SK-N-MC (cell line): Measurements from ENCODE around the gene VAMP8.
A peak's percentile ranks its signal among the peaks of the same experiment; 100 is the strongest.

Experiments
- DNase-seq: peaks from one replicate; pipeline ENCODE4 v3.0.0-alpha.2; 2011; ENCODE audit warnings: low read depth, low spot score
- H3K27ac ChIP-seq: fragments of 200-600 bp; sonication (generic); 2 replicates; pipeline ENCODE4 v1.5.1; 2016; ENCODE audit warnings: mixed run types
- H3K36me3 ChIP-seq: fragments of 200-600 bp; sonication (generic); 2 replicates; pipeline ENCODE4 v1.6.1; 2017; ENCODE audit warnings: antibody characterized with exemption, low read length, mixed read lengths; ENCODE audit not compliant: insufficient read depth
- H3K4me3 ChIP-seq: fragments of 200-600 bp; sonication (generic); 2 replicates; pipeline ENCODE4 v1.5.1; 2016
- H3K9ac ChIP-seq: fragments of 200-600 bp; sonication (generic); 2 replicates; pipeline ENCODE4 v1.8.0; 2017; ENCODE audit warnings: mixed run types, mixed read lengths; ENCODE audit not compliant: insufficient read length
- H3K9me3 ChIP-seq: fragments of 200-600 bp; sonication (generic); 2 replicates; pipeline ENCODE4 v1.6.1; 2017; ENCODE audit warnings: low read depth, mild to moderate bottlenecking, antibody characterized with exemption, low read length, moderate library complexity, mixed read lengths
- EZH2 ChIP-seq: fragments of 200-600 bp; sonication (generic); IDR thresholded peaks from one replicate; pipeline ENCODE4 v1.6.1; 2017; ENCODE audit warnings: antibody characterized with exemption
- FOXP2 ChIP-seq: optimal IDR thresholded peaks from 2 replicates; pipeline ENCODE3; 2011; ENCODE audit warnings: mild to moderate bottlenecking, moderate library complexity; ENCODE audit not compliant: insufficient read depth; ENCODE audit errors: extremely low read length, control extremely low read depth
- POLR2AphosphoS5 ChIP-seq: IDR thresholded peaks from 2 replicates; pipeline ENCODE4 v1.6.1; 2012; ENCODE audit warnings: mild to moderate bottlenecking, low read depth, low read length, borderline replicate concordance

VAMP8 gene

DNA sequence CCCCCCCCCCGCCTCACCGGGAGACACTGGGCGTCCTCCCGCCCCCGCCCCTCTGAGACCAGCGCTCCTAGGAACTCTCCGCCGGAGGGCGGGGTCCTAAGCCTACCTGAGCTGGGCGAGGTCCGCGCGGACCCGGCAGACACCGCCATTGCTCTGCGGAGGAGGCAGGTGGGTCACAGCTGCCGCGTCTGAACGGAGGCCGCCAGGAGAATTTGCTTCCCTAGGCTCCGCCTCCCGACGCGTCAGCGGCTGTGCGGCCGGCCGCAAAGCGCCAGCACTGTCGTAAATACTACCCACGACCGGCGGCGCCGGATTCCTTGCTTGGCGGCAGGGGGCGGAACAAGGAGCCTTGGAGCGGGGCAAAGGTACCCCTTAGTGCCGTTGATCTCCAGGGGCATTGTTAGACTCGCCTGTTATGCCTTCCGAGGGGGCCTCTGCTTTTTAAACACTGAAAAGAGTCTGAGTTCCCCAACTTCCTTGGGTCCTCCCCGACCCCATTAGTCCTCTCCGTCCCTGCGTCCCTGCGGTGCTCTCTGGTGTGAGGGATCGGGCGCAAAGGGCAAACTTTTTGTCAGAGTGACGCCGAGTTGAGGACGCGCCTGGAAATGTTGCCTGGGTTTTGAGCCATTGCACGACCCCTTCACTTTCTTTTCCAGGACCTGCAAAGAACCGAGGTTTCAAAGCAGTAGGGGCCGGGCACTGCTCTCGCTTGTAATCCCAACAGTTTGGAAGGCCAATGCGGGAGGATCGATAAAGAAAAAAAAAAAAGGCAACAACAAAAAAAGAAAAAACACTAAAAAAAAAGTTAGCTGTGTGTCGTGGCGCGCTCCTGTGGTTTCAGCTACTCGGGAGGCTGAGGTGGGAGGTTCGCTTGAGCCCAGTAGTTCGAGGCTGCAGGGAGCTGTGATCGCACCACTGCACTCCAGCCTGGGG is 15.8 kb upstream of the VAMP8 start, which contains the start of gene GGCX:
TSS of gene GGCX (minus strand) at position 214 of the 933 bp plus-strand sequence. CDS start at position 149, 65 bp downstream.
- peak within 1 kb of the TSS; percentile 95 for H3K4me3 ChIP-seq
- peak; percentile 50 for DNase-seq
- peak within 1 kb of the TSS; percentile 85 for H3K27ac ChIP-seq
- H3K36me3 ChIP-seq: peaks cover 8% of the 10 kb centered on the region
- peak within 1 kb of the TSS; percentile 96 for H3K9ac ChIP-seq
- H3K9me3 ChIP-seq: no peaks in the 10 kb centered on the region
- TF ChIP-seq EZH2: no peak
- peak; percentile 94 for TF ChIP-seq POLR2AphosphoS5
- TF ChIP-seq FOXP2: peak; percentile 63

DNA sequence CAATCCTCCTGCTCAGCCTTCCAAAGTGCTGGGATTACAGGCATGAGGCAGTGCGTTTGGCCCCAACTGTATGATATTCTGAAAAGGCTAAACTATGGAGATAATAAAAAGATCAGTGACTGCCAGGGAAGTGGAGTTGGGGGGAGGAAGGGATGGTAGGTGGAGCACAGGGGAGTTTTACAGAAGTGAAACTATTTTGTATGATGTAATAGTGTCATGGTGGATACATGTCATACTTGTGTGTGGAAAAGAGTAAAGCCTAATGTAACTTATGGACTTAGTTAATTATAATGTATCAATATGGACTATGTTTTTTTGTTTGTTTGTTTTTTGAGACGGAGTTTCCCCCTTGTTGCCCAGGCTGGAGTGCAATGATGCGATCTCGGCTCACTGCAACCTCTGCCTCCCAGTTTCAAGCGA is 13.2 kb upstream of the VAMP8 start:
- peak overlapping the region; percentile 6; the same call in 1 of the 2 replicates for H3K27ac ChIP-seq
- H3K9me3 ChIP-seq: no peaks in the 10 kb centered on the region
- H3K4me3 ChIP-seq: no peak overlapping the region
- H3K36me3 ChIP-seq: no peaks in the 10 kb centered on the region; the same call in 1 of the 2 replicates
- H3K9ac ChIP-seq: no peak overlapping the region
- DNase-seq: no peak
- no peak for TF ChIP-seq EZH2
- TF ChIP-seq POLR2AphosphoS5: no peak
- TF ChIP-seq FOXP2: no peak

DNA sequence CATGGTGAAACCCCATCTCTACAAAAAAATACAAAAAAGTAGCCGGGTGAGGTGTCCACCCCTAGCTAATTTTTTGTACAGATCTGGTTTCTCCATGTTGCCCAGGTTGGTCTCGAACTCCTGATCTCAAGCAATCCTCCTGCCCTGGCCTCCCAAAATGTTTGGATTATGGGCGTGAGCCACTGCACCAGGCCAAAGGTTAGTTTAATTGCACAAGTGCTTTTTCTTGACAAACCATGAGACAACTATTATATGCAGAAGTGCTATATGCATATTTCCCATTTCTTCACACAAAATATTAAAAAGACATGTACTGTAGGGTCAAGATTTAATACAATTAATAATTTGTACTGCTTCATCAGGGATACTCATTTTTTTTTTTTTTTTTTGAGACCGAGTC is 11.1 kb upstream of the VAMP8 start:
- Histone ChIP-seq H3K9me3 (no peaks in the 10 kb centered on the region), H3K9ac (no peak overlapping the region), H3K27ac (no peak overlapping the region), H3K36me3 (no peaks in the 10 kb centered on the region), H3K4me3 (no peak overlapping the region)
- no peak for DNase-seq
- TF ChIP-seq EZH2: no peak
- no peak for TF ChIP-seq POLR2AphosphoS5

DNA sequence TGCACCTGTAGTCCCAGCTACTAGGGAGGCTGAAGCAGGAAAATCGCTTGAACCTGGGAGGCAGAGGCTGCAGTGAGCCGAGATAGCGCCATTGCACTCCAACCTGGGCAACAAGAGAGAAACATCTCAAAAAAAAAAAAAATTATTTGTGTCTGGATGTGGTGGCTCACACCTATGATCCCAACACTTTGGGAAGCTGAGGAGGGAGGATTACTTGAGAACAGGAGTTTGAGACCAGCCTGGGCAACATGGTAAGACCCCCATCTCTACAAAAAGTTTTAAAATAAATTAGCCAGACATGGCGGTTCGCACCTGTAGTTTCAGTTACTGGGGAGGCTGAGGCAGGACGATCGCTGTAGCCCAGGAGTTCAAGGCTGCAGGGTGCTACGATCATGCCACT is 1.6 kb upstream of the VAMP8 start:
- Histone ChIP-seq H3K9me3 (no peaks in the 10 kb centered on the region), H3K4me3 (no peak overlapping the region), H3K9ac (no peak overlapping the region), H3K36me3 (no peaks in the 10 kb centered on the region), H3K27ac (no peak overlapping the region)
- TF ChIP-seq FOXP2 (no peak), POLR2AphosphoS5 (no peak), EZH2 (no peak)
- no peak for DNase-seq

DNA sequence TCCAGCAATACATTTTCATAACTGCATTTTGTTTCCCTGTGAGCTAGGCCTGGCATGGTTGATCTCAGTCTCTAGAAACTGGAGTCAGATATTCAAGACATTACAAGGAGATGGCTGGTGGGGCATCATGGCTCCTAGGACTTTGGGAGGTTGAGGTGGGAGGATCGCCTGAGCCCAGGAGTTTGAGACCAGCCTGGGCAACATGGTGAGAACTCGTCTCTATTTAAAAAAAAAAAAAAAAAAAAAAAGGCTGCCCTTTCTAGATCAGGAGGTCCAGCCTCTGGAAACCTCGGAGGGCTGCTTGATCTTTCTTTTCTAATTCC is 362 bp upstream of the VAMP8 start:
- no peak for DNase-seq
- no peak overlapping the region for H3K9ac ChIP-seq
- H3K36me3 ChIP-seq: no peaks in the 10 kb centered on the region
- TF ChIP-seq FOXP2: no peak
- no peak for TF ChIP-seq POLR2AphosphoS5
- H3K9me3 ChIP-seq: no peaks in the 10 kb centered on the region
- no peak overlapping the region for H3K4me3 ChIP-seq
- H3K27ac ChIP-seq: no peak overlapping the region

DNA sequence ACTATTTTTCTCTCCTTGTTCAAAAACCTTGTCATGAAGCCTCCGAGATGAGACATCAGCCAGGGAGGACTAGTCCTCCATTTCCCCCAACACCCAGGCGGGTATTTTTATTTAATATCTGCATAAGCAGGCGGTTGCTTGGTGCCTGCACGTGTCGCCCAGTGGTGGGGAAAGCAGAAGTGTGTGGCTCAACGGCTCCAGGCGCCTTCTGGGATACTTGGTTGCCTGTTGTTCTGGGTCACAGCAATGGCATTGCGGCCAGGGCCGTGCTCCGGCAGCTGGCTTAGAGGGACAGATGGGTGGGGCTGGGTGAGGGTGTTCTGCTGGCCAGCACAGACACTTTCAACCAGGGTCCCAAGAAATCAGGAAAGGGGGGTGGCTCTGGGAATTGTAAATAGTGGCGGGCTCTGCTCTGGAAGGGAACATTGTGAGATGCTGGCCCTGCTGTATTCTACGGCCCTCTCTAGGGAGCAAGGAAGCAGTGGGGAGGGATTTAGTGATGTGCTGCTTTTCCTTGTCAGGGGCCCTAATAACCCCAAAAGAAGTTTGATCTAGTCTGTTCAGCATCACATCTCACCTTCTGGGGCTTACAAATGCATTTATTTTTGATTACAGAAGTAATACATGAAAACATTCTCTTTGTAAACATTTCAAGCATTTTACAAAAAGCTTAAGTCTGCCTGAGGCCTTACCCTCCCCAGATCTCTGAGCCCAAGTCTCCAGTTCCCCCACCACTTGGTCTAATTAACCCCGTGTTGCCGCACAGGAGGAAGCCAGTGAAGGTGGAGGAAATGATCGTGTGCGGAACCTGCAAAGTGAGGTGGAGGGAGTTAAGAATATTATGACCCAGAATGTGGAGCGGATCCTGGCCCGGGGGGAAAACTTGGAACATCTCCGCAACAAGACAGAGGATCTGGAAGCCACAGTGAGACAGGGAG is 1.1 kb downstream of the VAMP8 start:
- no peaks in the 10 kb centered on the region for H3K36me3 ChIP-seq
- no peak for TF ChIP-seq FOXP2
- no peak for TF ChIP-seq POLR2AphosphoS5
- TF ChIP-seq EZH2: no peak

DNA sequence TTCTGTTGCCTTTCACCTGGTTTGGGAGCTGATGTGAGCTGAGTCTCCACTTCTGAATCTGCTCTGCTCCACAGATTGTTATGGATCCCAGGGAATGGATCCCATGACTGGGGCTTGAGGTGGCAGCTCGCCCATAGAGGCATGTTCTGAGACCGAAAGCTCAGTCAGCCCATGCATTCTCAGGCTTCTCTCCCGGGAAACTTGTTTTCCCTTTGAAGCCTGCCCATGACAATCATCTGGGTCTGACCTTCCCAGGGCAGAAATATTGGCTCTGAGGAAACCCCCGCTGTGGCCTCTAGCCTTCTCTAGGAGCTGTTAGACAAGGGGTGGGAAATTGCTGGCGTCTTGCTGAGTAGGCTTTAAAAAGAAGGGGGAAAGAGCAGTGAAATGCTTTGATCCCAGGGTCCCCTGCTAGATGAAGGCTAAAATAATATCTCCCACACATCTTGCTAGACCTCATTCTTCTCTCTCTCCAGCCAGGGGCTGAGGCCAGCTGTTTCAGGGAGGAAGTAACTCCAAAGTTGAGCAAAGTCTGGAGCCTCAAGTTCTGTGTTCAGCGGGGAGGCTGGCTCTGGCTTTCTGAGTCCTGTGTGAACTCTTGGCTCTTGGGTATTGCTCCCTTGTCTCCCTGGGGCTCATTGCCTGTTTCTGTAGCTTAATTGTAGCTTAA is 2.0 kb downstream of the VAMP8 start:
- H3K27ac ChIP-seq: no peak overlapping the region
- no peak overlapping the region for H3K9ac ChIP-seq
- no peak overlapping the region for H3K4me3 ChIP-seq
- no peaks in the 10 kb centered on the region for H3K36me3 ChIP-seq
- no peak for DNase-seq
- TF ChIP-seq POLR2AphosphoS5: no peak
- TF ChIP-seq EZH2: no peak
- no peak for TF ChIP-seq FOXP2
- no peaks in the 10 kb centered on the region for H3K9me3 ChIP-seq

More for the DNA sequence above, 1.1 kb downstream of the VAMP8 start:
- Histone ChIP-seq H3K9ac (no peak overlapping the region), H3K4me3 (no peak overlapping the region), H3K9me3 (no peaks in the 10 kb centered on the region), H3K27ac (no peak overlapping the region)
- DNase-seq: no peak
